Prostate gland (tissue), 2 donors: ENCODE measurements around the gene ASB9.

Experiments used
- CTCF ChIP-seq, 4 experiments: fragments of 200-600 bp in 2 of 4; fragments of 450-650 bp in 2 of 4; sonication (generic) in 2 of 4; IDR thresholded peaks; 1 replicate in 3 of 4; 2 replicates in 1 of 4; pipeline ENCODE4 v1.5.1; 2016 to 2019; ENCODE audit warnings: antibody characterized with exemption in 4 of 4, mild to moderate bottlenecking in 2 of 4, moderate library complexity in 2 of 4
- POLR2A ChIP-seq: fragments of 450-650 bp; IDR thresholded peaks from one replicate; pipeline ENCODE4 v1.6.1; 2016; ENCODE audit warnings: antibody characterized with exemption, mild to moderate bottlenecking

GRCh38 chrX:15315509-15315908, 45.6 kb upstream of the ASB9 start, which contains the start of gene ASB11:
- TF ChIP-seq POLR2A (no peak), CTCF (IDR thresholded peaks at IDR 0.05) (no peak)
